Measurements from ENCODE around the gene CROCC2. TPM values are rescaled to one million over a fixed set of nuclear protein-coding genes. Genes with fewer than 3 reads are reported as not detected.

The CROCC2 gene
- total and polyA plus RNA-seq, 2 of the 13 experiments (the other 11 are each of a cell fraction or from before 2014, with no cell fraction given) = not detected

DNA sequence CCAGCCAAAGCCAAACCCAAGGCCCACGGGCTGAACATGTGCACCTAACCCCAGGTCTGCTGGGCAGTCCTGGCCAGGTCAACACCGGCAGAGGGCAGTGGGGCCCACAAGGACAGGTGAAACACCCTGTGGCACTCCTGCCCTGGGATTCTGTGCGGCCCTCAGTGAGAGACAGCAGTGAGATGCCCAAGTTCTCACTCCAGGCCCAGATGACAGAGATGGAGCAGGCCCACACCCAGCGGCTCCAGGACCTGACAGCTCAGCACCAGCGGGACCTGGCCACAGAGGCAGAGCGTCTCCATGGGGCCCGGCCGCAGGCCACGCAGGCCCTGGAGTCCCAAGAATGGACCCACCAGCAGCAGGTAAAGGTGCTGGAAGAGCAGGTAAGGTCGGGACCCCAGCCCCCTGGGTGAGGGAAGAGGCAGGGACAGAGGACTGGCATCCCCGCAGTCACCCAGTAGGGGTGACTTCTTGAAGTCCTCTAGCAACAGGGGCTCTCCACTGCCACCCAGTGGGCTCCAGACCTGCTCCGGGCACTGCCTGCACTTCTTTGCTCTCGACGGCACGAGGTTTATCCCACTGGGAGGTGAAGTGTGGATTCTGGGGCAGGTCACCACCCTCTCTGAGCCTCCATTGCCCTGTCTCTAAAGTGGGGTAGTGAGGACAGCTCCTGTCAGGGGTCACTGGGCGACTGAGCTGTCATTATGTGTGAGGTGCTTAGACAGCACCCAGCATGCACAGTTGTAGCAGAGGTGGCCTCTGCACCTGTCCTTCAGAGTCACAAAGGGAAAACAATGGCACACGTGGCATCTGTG is 83.5 kb downstream of the CROCC2 start (continued):
- TF ChIP-seq ZNF20 (CRISPR knock-in tag; IDR thresholded peaks at IDR 0.05) (no peak), GATAD2A (CRISPR knock-in tag; IDR thresholded peaks at IDR 0.05) (peak; percentile 65), ZNF251 (CRISPR knock-in tag; IDR thresholded peaks at IDR 0.05) (no peak), ZNF253 (CRISPR knock-in tag; IDR thresholded peaks at IDR 0.05; ENCODE audit: borderline replicate concordance) (no peak), KDM3A (CRISPR knock-in tag; IDR thresholded peaks at IDR 0.05; ENCODE audit: low read depth) (0 out of 2 replicates have a peak, but pooled peaks have one; percentile 34), SOX5 (CRISPR knock-in tag; IDR thresholded peaks at IDR 0.05; ENCODE audit: borderline replicate concordance) (no peak), ZNF616 (CRISPR knock-in tag; IDR thresholded peaks at IDR 0.05; ENCODE audit: low read depth) (no peak), ZFYVE20 (CRISPR knock-in tag; IDR thresholded peaks at IDR 0.05; ENCODE audit: borderline replicate concordance, low read depth) (no peak), RNF2 (conservative IDR thresholded peaks at IDR 0.05; ENCODE audit: low read depth) (no peak), KMT2B (CRISPR knock-in tag; IDR thresholded peaks at IDR 0.05) (no peak), NCOR1 (IDR thresholded peaks at IDR 0.05; ENCODE audit: borderline replicate concordance, low read length) (no peak), GABPB1 (CRISPR knock-in tag; IDR thresholded peaks at IDR 0.05) (peak; percentile 29; the same call in 1 of the 2 replicates), SRSF9 (IDR thresholded peaks at IDR 0.05; ENCODE audit: borderline replicate concordance, insufficient read depth, low read depth, low read length, poor library complexity, severe bottlenecking) (no peak), ZNF747 (CRISPR knock-in tag; IDR thresholded peaks at IDR 0.05; ENCODE audit: borderline replicate concordance) (no peak), SYNCRIP (IDR thresholded peaks at IDR 0.05; ENCODE audit: insufficient read depth, low read depth, low read length) (no peak)
- TF ChIP-seq, protein P1, sequence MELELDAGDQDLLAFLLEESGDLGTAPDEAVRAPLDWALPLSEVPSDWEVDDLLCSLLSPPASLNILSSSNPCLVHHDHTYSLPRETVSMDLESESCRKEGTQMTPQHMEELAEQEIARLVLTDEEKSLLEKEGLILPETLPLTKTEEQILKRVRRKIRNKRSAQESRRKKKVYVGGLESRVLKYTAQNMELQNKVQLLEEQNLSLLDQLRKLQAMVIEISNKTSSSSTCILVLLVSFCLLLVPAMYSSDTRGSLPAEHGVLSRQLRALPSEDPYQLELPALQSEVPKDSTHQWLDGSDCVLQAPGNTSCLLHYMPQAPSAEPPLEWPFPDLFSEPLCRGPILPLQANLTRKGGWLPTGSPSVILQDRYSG (CRISPR knock-in tag; IDR thresholded peaks at IDR 0.05) = no peak
- TF ChIP-seq, protein P2, sequence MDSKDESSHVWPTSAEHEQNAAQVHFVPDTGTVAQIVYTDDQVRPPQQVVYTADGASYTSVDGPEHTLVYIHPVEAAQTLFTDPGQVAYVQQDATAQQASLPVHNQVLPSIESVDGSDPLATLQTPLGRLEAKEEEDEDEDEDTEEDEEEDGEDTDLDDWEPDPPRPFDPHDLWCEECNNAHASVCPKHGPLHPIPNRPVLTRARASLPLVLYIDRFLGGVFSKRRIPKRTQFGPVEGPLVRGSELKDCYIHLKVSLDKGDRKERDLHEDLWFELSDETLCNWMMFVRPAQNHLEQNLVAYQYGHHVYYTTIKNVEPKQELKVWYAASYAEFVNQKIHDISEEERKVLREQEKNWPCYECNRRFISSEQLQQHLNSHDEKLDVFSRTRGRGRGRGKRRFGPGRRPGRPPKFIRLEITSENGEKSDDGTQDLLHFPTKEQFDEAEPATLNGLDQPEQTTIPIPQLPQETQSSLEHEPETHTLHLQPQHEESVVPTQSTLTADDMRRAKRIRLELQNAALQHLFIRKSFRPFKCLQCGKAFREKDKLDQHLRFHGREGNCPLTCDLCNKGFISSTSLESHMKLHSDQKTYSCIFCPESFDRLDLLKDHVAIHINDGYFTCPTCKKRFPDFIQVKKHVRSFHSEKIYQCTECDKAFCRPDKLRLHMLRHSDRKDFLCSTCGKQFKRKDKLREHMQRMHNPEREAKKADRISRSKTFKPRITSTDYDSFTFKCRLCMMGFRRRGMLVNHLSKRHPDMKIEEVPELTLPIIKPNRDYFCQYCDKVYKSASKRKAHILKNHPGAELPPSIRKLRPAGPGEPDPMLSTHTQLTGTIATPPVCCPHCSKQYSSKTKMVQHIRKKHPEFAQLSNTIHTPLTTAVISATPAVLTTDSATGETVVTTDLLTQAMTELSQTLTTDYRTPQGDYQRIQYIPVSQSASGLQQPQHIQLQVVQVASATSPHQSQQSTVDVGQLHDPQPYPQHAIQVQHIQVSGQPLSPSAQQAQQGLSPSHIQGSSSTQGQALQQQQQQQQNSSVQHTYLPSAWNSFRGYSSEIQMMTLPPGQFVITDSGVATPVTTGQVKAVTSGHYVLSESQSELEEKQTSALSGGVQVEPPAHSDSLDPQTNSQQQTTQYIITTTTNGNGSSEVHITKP (CRISPR knock-in tag; IDR thresholded peaks at IDR 0.05; ENCODE audit: low read depth) = no peak
- TF ChIP-seq, protein P3, sequence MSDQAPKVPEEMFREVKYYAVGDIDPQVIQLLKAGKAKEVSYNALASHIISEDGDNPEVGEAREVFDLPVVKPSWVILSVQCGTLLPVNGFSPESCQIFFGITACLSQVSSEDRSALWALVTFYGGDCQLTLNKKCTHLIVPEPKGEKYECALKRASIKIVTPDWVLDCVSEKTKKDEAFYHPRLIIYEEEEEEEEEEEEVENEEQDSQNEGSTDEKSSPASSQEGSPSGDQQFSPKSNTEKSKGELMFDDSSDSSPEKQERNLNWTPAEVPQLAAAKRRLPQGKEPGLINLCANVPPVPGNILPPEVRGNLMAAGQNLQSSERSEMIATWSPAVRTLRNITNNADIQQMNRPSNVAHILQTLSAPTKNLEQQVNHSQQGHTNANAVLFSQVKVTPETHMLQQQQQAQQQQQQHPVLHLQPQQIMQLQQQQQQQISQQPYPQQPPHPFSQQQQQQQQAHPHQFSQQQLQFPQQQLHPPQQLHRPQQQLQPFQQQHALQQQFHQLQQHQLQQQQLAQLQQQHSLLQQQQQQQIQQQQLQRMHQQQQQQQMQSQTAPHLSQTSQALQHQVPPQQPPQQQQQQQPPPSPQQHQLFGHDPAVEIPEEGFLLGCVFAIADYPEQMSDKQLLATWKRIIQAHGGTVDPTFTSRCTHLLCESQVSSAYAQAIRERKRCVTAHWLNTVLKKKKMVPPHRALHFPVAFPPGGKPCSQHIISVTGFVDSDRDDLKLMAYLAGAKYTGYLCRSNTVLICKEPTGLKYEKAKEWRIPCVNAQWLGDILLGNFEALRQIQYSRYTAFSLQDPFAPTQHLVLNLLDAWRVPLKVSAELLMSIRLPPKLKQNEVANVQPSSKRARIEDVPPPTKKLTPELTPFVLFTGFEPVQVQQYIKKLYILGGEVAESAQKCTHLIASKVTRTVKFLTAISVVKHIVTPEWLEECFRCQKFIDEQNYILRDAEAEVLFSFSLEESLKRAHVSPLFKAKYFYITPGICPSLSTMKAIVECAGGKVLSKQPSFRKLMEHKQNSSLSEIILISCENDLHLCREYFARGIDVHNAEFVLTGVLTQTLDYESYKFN (CRISPR knock-in tag; conservative IDR thresholded peaks at IDR 0.05) = no peak
- TF ChIP-seq, protein P4, sequence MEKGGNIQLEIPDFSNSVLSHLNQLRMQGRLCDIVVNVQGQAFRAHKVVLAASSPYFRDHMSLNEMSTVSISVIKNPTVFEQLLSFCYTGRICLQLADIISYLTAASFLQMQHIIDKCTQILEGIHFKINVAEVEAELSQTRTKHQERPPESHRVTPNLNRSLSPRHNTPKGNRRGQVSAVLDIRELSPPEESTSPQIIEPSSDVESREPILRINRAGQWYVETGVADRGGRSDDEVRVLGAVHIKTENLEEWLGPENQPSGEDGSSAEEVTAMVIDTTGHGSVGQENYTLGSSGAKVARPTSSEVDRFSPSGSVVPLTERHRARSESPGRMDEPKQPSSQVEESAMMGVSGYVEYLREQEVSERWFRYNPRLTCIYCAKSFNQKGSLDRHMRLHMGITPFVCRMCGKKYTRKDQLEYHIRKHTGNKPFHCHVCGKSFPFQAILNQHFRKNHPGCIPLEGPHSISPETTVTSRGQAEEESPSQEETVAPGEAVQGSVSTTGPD (CRISPR knock-in tag; IDR thresholded peaks at IDR 0.05) = no peak

All from HepG2 (cell line).